GM21576 (cell line): ENCODE results near the gene ID2.

Source experiments
- ATAC-seq: cut with Tn5 transposase; IDR thresholded peaks from one replicate; pipeline ENCODE4 v1.9.1; 2021; ENCODE audit warnings: mild to moderate bottlenecking, moderate library complexity; ENCODE audit not compliant: unreplicated experiment

The ID2 gene, protein sequence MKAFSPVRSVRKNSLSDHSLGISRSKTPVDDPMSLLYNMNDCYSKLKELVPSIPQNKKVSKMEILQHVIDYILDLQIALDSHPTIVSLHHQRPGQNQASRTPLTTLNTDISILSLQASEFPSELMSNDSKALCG

GRCh38 chr2:8681786-8682692, at the start of gene ID2:
TSS of gene ID2 (plus strand) at chr2:8682056. CDS start at chr2:8682166, 110 bp downstream.
- ATAC-seq = peak; percentile 68

DNA sequence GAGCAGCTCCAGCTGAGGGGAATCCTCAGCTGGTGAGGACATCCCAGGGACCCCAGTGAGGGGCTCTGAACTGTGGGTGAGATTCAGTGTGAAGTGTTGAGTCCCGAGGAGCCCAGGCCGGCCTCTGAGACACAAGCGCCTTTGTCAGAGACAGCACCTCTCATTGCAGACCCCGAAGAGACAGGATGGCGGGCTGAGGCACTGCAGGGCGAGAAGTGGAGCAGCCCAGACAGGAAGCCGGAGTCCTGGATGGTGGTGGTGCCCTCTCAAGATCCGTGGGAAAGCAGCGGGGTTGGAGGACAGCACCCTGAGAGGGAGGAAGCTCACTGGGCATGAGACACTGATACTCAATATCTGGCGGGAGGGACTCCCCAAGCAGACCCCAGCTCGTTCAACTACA, 49.1 kb upstream of the ID2 start:
- ATAC-seq = no peak

DNA sequence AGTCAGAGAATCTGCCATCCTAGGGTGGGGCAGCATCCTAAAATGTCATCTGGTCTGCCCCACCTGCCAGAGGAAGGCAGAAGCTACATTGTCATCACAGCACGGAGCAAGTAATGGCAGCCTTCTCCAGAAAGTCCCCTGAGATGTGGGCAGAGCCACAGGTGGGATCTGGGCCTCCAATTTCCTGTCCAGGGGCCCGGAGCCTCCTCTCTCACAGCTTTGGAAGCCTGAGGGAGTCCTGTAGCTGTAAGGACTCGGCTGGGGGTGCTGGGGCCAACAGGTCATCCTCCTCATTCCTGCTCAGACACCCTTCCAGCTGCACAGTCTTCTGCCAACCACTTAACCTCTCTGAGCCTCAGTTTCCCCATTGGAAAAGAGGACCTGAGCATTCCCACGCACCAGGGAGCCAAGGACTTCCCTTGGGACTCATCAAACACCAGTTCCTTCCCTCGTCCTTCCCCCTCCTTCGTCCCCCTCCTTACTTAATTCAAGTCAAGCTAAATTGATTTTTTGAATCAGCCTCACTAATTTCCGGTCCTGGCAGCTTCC, 48.6 kb upstream of the ID2 start:
- no peak for ATAC-seq

DNA sequence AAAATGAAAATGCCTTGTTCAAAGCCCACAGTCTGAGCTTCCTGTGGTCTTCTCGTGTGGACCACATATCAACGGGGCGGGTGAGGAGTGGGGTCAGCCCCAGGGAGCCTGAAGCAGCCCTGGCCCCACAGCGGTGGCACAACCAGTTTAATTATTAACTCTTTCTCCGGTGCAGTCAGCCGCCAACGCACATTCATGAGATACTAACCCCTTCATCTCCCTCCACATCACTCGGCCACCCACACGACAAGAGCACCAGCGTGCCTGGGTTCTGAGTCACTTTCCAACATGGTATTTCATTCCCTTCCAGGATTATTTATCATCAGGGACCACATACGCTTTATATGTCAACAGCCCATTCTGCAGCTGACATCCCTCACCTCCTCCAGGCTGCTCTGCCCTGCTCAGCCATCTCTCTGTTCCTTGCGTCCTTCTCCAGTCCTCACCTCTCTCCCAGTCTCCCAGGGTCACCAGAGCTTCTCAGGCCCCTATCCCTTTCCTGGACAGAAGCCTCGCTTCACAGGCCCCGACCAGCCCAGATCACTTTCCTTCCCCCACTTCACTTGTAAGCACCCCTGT, 48.0 kb upstream of the ID2 start:
- no peak for ATAC-seq

DNA sequence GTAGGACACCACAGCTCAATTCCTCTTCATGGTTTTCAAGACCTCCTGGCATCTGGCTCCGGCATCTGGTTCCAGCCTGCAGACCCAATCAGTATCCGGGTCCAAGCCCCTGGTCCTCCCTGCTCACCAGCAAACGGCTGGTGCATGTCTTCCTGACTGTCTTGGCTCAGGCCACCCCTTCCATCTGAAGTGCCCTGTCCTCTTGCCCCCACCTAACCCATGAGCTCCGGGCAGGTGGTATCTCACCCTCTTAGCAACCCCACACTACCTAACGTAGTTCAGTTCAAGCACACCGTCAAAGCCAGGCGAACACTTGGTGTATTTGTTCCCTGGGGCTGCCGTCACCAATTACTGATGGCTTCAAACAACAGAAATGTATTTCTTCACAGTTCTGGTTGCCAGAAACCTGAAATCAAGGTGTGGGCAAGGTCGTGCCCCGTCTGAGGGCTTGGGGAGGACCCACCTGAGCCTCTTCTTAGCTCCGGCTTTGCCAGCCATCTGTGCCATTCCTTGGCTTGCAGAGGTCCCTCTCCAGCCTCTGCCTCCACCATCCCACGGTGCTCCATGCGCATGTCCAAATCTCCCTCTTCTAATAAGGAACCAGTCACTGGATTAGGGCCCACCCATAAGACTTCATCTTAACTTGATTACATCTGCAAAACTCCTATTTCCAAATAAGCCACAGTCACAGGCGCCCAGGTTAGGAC, 47.2 kb upstream of the ID2 start:
- ATAC-seq = no peak

DNA sequence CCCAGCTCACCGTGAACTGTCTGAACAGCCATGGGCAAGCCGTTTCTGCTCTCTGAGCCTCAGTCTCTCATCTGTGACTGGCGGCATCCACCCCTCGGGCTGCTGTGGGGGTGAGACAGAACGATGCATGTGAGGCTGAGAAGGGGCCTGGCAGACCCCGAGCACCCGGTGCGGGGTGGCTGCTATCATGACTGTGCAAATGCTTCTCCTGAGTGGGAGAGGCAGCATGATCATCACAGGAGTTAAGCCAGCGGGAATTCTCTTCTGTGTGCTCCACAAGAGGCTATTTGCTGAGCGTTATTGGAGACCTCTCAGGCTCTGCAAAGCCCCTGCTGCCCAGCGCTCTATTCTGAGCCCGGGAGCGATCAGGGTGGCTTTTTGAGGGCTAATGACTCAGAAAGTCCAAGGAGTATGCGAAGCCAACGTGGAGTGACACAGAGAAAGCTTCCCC, 45.8 kb upstream of the ID2 start:
- ATAC-seq = no peak

GRCh38 chr2:8636721-8637636, 44.9 kb upstream of the ID2 start:
- no peak for ATAC-seq

DNA sequence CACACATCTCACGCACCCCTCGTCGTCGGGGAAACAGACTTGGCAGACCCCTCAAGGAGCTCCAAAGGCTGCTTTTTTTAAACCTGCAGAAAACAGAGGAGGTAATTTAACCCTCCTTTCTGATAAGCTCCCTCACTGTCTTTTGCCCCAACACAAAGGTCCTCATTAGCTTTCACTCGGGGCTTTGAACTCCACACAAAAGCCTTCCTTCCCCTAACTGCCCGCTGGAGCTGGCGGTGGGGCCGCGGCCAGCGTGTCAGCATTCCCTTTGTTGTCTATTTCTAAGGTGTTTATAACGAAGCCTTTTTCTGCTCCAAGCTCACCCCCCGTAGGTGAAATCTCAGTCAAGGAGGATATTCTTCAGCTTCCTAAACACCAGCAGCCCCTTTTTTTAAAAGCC, 43.5 kb upstream of the ID2 start:
- no peak for ATAC-seq

GRCh38 chr2:8639122-8639635, 42.7 kb upstream of the ID2 start:
- no peak for ATAC-seq

GRCh38 chr2:8640498-8640897, 41.4 kb upstream of the ID2 start:
- ATAC-seq = no peak

GRCh38 chr2:8641301-8641965, 40.4 kb upstream of the ID2 start:
- no peak for ATAC-seq

GRCh38 chr2:8642366-8643068, 39.3 kb upstream of the ID2 start:
- no peak for ATAC-seq

- ATAC-seq = no peak
Observed at GRCh38 chr2:8643250-8643995, 38.4 kb upstream of the ID2 start.

DNA sequence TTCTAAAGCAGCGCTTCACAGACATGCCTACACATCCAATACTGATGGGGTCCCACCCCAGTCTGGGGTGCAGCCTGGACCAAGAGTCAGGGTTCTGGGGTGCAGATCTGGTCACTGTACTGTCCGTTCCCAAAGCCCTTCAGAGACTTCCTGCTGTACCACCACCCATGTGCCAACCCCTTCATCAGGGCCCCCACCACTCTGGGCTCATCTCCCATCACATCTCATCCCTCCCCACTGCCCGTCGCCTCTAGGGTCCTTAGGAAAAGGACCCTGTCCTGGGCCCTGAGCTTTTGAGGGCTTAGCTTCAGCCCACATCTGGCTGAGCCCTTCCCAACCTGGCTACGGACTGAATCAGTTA, 37.9 kb upstream of the ID2 start:
- ATAC-seq = no peak

- ATAC-seq = no peak
Observed at GRCh38 chr2:8644605-8645175, 37.2 kb upstream of the ID2 start.

- no peak for ATAC-seq
Observed at GRCh38 chr2:8645176-8645831, 36.6 kb upstream of the ID2 start.

DNA sequence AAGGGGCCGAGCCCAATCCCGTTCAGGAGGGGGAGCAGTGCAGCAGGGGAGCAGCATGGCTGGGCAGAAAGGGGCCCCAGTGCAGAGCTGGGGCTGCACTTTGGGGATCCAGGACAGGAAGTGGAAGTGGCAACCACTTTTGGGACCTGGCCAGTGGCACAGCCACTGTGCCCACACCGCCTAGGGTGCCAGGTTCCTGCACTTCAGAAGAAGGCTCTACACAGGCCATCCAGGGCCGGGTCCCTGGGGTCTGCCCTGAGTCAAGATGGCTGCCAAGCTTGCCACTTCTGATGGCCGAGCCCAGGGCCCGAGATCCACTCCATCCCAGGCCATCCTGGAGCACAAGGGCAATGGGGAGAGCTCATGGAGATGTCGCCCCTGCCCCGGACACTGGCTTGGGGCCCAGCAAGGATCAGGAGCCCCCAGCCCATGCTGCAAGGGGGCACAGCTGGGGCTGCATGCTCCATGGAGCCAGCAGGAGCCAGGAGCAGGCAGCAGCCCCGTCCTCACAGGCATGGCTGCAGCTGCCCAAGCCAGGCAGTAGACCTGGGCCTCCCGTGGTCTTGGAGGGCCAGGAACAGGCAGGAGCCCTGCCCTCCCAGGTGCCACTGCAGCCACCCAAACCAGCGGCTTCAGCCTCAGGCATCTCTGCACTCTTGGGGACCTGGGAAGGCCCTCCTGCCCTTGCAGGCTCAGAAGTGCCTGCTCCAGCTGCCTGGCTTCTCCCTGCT, 35.0 kb upstream of the ID2 start:
- ATAC-seq = no peak
